ENCODE data around the gene RALGAPA2.

GRCh38 chr20:20580139-20580538 is 132.3 kb downstream of the RALGAPA2 start:
- TF ChIP-seq SUZ12 (IDR thresholded peaks at IDR 0.05) (no peak), BHLHE40 (IDR thresholded peaks at IDR 0.05; ENCODE audit: borderline replicate concordance) (no peak), L3MBTL2 (conservative IDR thresholded peaks at IDR 0.05) (no peak), ARNT (IDR thresholded peaks at IDR 0.05) (no peak)
